Activated CD8-positive, alpha-beta memory T cell treated with anti-CD3 and anti-CD28 coated beads for 4 hours (primary cell): ENCODE measurements around the gene TESK1.
"Not testable (repeated sequence)": the region's sequence is repeated elsewhere in the genome, so short reads cannot be mapped to it uniquely, and the experiment has no call there.

Experiments
- DNase-seq, 2 donors: peaks; one replicate each; pipeline ENCODE4 v3.0.0-alpha.2; 2020; ENCODE audit warnings: low read depth in 2 of 2

TESK1 gene

DNA sequence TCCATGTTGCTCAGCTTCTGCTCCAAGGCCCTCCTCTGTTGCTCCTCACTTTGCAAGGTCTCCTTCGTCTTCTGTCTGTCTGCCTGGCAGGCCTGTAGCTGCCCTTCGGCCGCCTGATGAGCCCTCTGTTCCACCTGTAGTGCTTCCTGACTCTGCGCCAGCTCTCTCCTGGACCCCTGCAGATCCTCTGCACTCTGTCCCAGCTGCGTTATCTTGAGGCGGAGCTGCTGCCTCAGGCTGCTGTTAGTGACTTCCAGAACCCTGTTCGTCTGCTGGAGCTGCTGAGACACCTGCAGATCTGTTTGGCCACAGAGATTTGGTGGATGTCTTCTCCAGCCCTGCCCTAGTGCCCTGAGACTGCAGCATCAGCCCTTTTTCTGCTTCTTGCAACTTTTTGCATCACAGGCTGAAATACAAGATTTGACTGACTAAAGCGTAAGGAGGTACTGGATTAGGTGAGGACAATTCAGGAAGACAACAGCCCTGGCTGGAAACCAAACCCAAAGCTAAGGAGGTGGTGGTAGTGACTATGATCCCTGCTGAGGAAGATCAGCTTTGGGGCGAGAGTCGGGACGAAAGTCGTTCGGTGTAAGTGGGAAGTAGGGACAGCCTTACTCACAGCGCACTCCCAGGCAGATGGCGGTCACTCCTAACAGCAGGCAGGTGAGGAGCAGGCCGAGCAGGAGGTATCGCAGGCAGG is 11.1 kb downstream of the TESK1 start:
- no peak for DNase-seq

DNA sequence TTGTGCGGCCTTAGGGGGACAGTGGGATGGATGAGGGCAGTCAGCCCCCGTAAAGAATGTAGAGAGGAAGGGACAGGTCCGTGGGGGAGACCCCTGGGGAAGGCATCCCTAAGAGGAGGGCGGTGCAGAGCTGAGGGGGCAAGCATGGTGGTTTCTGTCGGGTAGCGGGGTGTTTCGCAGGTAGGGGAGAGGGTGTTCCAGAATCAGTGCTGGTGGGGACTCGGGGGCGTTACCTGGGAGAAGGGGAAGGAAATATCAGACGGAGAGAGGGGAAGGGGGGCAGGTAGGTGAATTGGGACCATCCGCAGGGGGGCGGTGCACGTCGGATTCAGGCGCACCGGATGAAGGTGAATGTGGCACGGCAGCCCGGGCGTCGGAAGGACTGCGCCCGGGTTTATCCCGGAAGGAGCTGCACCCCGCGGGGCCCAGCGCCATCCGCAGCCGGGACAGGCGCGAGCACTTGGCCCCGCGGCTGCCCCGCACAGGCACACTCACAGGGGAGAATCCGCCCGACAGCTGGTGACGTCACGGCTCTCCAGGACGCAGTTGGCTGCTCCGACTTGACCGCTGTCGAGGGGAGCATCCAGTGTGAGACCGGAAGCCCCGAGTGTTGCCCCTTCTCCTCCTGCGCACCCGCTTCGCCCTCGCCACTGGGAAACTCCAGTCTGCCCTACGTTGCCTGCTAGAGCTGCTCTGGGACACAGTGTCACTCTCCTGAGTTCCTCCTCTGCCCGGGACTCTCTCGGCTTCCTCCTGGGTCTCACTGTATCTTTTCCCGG is 11.8 kb downstream of the TESK1 start:
- DNase-seq = peak in 1 of 2 donors; percentile 49

DNA sequence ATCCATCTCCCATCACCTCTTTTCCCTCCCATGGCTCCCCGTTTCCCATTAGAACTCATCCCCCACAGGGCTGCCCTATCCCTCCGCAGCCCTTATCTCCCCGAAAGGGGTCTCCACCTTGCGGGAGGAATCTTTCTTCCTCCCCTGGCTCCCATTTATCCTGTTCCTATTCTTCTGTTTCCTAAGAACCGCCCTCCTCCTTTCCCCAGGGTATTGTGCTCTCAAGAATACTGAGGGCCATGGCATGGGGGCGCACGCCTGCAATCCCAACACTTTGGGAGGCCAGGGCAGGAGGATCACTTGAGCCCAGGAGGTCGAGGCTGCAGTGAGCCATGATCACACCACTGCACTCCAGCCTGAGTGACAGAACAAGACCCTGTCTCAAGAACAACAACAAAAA is 12.5 kb downstream of the TESK1 start:
- DNase-seq = no peak

DNA sequence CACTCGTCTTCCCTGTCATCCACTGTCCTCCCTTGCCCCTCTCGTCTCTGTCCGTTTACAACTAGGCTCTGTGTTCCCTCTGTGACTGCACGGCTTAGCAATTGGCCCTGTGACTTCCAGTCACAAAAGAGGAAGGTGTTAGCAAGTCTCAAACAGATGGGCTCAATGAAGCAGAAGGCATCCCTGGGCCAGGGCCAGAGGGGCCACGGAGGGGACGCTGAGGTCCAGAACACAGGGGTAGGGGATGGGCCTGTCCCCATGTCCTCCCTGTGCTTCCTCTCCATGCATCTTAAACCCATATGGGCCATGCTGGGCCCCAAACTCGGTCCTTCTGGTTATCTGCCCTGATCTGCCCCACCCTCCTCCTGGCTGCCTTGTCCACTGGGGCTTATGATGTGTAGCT is 13.3 kb downstream of the TESK1 start, which contains the start of gene CD72:
CD72 (minus strand) TSS at position 89 of the 403 bp plus-strand sequence. CDS start 110 bp downstream, outside the sequence.
- no peak for DNase-seq

DNA sequence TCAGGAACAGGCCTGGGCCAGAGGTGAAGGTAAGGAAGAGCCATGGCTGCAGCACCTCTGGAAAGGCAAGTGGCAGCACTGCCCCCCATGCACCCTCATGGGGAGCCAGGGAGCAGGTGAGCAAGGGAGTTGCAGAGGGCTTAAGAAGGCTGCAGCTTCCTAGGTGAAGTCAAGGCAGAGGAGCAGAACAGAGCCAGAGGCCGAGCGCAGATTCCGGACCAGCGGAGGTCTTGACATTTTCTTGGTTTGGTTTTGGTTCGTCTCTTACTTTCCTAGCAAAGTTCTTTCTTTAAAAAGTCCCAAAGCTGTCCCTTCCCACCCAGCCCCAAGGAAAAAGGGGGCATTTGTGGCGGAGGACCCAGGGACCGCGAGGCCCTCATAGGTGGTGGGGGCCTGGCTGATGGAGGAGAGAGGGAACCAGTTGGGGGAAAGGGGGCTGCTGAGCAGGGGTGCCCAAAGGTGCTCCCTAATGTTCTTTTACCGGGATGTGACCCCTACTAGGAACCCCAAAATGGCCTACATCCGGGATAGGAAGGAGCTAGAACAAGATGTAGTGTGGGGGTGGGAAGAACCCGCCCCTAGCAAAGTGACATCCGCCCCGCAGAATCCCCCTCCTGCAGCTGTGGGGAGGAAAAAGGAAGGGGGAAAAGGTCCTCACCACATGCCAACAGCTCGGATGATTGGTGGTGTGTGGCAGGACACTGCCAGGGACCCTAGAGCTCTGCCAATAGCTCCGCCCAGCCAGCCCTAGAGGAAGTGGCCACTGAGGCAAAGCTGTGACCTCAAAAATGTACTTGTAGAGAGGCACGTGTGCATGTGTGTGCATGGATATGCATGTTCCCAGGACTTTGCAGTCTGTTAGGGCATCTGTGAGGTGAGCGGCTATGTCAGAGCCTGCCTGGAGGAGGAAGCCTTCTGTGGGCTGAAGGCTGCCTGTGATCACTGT is 14.1 kb downstream of the TESK1 start:
- no peak for DNase-seq

DNA sequence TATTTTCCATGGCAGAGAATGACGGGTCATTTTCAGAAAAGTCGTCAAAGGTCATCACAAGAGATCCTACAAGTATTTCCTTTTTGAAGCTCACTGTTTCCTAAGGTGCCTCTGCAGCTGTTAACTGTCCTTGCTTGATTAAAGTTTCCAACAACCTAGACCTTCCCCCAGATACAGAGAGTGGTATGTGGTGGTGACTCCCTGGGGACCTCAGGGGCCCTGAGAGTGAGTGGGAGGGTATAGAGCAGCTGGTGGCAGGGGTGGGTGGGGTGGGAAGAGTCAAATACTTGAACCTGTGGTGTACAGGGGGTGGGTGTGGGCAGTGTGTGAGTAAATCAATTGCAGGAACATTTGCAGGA is 14.7 kb downstream of the TESK1 start:
- no peak for DNase-seq

DNA sequence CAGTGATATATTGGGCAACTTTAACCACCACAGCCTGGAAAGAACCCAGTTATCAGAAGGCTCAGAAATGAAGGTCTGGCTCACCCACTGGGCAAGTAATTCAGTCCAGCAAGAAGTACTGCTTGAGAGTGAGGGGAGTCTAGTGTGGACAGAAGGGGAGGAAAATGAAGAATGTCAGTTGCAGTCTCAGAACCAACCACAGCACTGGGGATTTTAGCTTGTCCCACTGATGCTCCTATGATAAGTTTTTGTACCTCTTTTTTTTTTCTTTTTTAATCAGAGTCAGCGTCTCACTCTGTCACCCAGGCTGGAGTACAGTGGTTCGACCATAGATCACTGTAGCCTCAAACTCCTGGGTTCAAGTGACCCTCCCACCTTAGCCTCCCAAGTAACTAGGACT is 22.5 kb downstream of the TESK1 start:
- no peak for DNase-seq

DNA sequence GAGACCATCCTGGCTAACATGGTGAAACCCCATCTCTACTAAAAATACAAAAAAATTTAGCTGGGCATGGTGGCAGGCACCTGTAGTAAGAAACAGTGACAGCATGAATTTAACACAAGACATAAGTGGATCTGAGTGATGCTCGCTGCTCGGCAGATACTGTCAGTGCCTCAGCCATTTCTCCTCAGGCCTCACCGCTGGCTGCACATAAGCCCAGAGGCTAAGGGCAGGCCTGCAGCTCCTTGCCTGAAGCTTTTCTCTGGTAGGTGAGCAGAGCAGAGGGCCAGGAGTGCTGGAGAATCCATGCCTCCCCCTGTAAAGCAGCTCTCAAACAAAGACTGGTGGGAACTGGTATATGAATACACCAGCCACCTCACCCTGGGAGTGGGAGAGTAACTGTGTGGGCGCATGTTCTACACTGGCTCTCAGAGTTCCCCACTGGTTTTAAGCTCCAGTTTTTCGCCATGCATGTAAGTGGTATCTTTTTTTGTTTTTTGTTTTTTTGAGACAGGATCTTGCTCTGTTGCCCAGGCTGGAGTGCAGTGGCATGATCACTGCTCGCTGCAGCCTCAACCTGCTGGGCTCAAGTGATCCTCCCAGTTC is 23.4 kb downstream of the TESK1 start:
- DNase-seq = no peak

DNA sequence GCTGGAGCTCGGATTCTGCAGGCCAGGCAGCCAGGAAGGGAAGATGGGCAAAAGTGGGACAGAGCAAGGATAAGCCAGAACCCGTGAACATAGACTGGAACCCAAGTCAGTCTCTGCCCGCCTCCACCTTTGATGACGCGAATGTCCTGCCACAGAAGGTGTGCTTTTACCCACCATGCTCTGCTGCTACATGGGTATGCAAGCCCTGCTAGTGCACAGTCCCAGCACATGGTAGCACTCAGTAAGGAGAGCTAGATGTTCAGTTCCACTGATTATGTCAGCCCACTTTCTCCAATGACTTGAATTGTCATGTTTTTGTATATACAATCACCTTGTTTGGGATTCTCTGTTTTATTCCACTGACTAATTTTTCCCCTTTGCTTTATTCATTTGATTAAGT is 24.5 kb downstream of the TESK1 start:
- DNase-seq = no peak

DNA sequence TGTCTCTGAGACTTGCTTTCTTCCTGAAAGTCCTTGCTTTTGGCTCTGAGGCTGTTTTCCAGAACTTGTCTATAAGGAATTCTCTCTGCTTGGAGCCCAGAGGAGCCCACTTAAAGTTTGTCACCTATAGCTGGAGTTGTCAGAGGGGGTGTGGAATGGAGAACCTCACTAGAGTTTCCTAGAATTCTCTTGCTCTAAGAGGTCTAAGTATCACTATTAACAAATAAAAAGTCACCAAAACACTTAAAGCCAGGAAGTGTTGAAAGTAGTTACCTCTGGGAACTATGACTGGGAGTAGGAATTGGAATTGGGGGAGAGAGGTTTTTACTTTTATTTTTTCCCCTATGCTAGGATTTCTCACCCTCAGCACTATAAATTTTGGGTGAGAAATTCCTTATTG is 30.7 kb downstream of the TESK1 start:
- no peak for DNase-seq

DNA sequence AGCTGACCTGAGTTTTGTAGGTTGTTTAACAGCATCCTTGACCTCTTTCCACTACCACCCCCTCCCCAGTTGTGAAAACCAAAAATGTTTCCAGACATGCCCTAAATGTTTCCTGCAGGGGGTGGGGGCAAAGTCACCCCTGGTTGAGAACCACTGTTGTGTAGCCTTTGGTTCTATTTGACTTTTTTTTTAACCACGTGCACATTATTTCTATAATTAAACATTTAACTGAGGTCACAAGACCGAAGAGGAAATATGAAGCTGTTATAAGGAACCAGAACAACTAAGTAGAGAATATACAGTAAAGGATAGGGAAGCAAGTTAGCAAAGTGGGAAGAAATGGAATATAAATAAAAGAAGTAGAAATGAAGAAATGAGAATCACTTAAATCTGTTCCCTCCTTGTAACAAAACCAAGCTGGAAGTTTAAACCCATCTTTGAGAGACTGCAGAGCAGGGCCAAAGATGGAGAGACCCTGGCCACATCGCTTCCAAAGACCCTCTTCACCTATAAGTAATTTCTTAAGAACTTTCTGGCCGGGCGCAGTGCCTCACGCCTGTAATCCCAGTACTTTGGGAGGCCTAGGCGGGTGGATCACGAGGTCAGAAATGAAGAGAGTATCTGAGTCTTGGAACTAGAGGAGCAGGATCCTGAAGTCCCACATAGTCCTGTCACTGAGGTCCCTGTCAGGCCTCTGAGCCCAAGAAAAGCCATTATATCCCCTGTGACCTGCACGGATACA is 31.2 kb downstream of the TESK1 start:
- no peak for DNase-seq

DNA sequence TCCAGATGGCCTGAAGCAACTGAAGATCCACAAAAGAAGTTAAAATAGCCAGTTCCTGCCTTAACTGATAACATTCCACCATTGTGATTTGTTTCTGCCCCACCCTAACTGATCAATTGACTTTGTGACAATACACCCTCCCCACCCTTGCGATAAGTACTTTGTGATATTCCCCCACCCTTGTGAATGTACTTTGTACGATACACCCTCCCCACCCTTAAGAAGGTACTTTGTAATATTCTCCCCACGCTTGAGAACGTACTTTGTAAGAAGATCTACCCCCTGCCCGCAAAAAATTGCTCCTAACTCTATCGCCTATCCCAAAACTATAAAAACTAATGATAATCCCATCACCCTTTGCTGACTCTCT is 31.8 kb downstream of the TESK1 start:
- not testable (repeated sequence) for DNase-seq

DNA sequence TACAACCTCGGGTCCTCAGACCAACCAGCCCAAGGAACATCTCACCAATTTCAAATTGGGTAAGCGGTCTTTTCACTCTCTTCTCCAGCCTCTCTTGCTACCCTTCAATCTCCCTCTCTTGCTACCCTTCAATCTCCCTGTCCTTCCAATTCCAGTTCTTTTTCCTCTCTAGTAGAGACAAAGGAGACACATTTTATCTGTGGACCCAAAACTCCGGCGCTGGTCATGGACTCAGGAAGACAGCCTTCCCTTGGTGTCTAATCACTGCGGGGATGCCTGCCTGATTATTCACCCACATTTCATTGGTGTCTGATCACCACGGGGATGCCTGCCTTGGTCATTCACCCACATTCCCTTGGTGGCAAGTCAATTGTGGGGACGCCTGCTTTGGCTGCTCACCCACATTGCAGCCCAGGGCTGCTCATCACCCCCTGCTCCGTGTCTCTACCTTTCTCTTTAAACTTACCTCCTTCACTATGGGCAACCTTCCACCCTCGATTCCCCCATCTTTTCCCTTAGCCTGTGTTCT is 32.4 kb downstream of the TESK1 start:
- not testable (repeated sequence) for DNase-seq

DNA sequence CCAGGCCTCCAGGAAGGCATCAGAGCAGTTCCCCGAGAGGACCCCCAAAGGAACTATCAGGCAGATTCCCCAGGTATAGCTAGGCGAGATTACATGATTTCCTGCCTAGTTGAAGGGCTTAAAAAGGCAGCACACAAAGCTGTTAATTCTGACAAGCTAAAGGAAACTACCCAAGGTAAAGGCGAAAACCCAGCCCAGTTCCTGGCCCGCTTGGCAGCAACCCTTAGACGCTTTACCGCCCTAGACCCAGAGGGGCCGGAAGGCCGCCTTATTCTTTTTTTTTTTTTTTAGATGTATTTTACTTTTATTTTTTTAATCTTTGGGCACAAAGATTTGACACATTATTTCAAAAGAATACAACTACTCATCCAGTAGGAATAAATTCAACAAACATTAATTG is 33.7 kb downstream of the TESK1 start:
- not testable (repeated sequence) for DNase-seq

DNA sequence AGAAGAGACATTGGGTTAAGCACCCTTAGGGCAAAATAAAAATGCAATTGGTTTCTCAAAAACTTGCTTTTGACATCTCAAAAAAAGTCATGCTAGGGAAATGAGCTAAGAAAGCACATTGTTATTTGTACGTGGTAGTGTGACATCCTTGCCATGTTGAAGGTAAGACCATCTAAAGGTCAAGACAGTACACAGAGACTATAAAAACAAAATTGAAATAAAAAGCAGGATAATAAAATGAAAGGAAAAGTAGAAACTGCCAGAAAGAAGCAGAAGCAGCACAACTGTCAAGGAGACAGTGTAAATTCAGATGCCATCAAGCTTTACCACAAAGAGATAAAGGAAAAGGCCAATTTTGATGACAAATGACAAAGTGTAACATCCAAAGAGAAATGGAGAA is 34.2 kb downstream of the TESK1 start:
- DNase-seq = not testable (repeated sequence)

DNA sequence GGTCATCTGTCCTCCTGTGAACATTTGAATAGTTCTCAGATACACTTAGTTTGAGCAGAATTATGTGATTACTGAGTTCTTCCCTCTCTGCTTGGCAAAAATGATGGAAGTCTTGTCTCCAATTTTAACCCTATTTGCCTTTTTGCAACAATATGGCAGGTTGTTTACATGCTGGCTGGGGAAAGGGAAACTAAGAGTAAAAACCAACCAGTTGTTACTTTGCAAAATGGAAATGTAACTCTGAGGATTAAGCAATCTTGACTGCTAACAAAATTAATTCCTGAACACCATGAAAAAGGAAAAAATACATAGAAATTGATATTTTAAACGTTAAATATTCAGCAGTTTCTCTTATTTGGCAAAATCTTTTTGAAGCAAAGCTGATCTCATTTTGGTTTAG is 34.6 kb downstream of the TESK1 start:
- no peak for DNase-seq

DNA sequence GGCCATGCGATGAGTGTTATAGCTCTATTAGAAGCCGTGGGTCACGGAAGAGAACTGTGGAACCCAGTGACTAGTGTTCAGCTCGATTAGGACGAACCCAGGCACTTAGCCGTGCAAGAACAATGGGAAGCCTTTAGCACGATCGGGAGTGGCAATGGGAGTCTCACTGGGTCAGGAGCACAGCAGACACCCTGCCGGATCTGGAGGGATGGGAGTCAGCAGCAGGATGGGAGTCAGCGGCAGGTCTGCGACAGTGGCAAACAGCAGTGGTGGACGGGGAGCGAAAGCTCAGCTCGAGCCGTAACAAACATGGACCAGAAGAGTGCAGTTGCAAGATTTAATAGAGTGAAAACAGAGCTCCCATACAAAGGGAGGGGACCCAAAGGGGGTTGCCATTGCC is 35.4 kb downstream of the TESK1 start:
- not testable (repeated sequence) for DNase-seq

DNA sequence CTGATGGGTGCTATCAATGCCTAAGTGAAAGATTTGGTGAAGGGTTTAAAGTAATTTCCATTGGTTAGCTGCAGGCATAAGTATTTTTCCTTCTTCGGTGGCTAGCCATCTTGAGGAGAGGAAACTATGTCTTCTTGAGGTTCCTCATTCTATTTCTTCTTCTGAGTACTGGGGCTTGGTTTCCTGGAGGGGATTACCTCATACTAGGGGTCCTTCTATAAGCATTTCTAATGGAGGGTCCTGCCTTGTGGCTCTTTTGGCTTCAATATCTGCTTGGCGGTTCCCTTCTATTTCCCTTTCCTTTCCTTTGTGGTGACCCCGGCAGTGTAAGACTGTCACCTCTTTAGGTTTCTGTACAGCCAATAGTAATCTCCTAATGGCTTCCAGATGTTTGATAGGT is 36.4 kb downstream of the TESK1 start:
- DNase-seq = not testable (repeated sequence)

DNA sequence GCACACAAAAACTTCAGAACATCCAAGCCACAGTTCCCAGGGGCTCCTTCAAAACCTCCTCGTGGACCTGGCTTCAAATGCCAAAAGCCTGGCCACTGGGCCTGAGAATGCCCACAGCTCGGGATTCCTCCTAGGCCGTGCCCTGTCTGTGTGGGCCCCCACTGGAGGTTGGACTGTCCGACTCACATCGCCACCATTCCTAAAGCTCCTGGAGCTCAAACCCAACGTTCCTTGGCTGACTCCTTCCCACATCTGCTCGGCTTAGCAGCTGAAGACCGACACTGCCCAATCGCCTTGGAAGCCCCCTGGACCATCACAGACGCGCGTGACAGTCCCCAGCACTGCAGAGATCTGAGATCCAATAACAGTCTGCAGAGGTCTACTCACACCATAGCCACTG is 38.0 kb downstream of the TESK1 start:
- DNase-seq = no peak

DNA sequence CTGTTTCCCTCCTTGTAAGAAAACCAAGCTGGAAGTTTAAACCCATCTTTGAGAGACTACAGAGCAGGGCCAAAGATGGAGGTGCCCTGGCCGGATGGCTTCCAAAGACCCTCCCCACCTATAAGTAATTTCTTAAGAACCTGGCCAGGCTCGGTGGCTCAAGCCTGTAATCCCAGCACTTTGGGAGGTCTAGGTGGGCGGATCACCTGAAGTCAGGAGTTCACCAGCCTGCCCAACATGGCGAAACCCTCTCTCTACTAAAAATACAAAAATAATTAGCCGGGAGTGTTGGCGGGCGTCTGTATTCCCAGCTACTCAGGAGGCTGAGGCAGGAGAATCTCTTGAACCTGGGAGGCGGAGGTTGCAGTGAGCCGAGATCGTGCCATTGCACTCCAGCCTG is 40.7 kb downstream of the TESK1 start:
- not testable (repeated sequence) for DNase-seq

DNA sequence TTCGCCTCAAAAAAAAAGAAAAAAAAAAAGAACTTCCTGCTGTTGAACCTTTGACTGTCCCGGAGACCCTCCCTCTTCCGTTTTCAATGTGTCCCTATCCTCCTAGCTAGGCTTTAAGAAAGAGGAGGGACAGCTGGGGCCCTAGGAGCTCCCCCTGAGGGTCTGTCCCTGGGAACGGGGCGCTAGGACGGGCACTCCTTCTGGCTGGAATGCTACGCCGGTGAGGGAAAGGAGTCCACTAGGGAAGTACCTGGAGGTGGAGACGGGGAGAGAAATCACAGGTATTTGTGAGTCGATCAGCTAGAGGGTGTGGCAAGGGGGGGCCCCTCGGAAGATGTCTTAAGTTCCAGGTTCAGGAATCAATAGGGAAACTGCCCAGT is 41.1 kb downstream of the TESK1 start:
- DNase-seq = no peak
